ENCODE measurements around the gene ALPK1. TPM values are rescaled to one million over a fixed set of nuclear protein-coding genes. Genes with fewer than 3 reads are reported as not detected.

The ALPK1 gene
- total RNA-seq, 2 experiments from 2014 or later = 33.7 to 51.1 TPM

DNA sequence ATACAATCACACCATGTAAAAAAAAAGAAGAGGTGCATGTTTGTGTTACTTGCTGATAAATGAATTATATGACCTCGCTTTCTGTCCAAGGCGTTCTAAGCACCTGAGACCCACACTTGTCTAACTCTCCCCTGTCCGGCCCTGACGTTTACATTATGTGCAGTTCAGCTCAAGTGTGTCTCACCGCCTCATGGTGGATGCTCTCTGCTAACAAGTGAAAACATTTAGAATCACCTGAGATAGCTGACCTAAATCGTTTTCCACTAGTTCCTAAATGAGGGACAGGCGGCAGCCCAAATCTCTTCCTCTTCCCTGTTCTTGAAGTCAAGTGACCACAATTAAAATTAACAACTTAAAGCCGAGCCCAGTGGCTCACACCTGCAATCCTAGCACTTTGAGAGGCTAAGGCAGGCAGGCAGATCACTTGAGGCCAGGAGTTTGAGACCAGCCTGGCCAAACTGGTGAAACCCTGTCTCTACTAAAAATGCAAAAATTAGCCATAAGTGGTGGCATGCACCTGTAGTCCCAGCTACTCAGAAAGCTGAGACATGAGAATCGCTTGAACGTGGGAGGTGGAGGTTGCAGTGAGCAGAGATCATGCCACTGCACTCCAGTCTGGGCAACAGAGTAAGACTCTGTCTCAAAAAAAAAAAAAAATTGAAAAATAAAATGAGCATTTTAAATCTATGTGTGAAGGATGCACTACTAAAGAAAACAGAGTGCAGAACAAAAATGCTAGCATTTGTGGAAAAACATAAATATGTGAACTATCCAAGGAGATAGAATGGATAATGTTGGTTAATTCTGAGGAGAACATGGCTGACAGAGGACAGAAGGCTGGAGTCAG is 7.5 kb upstream of the ALPK1 start:
- intact Hi-C loops (cut with micrococcal nuclease; ENCODE audit: unreplicated experiment) = loop anchor here (1.0 kb wide), 2 partner anchors 23 to 348 kb away; partner anchors contain the start of gene LARP7
- ChIA-PET POLR2A (interaction anchor here (0.9 to 4.6 kb wide), 8 partner anchors 10 to 121 kb away, joined by 3 to 37 read pairs (median 5); no protein-coding TSS in a partner anchor), CTCF (ENCODE audit: unreplicated experiment) (no interaction called here)
- Histone ChIP-seq H3K9me3 (ENCODE audit: low read length) (peaks cover 10% of the 10 kb centered on the region), H4K20me1 (ENCODE audit: insufficient read depth, low read length) (no peaks in the 10 kb centered on the region), H3K27ac (ENCODE audit: low read depth, low read length, poor library complexity, severe bottlenecking) (peak overlapping the region; percentile 94), H3K4me3 (ENCODE audit: low read depth, low read length, poor library complexity, severe bottlenecking) (peak overlapping the region; percentile 96), H3K79me2 (ENCODE audit: insufficient read depth, low read depth, low read length) (peaks cover 29% of the 10 kb centered on the region), H3K4me2 (ENCODE audit: low read length) (peak overlapping the region; percentile 74), H3K9me2 (ENCODE audit: insufficient read depth, low read length) (no peaks in the 10 kb centered on the region), H3K36me3 (ENCODE audit: insufficient read depth, low read length) (peaks cover 11% of the 10 kb centered on the region; the same call in 1 of the 2 replicates), H3K4me1 (ENCODE audit: insufficient read depth, low read length, poor library complexity, severe bottlenecking) (peaks cover 50% of the 10 kb centered on the region), H2AFZ (ENCODE audit: low read length) (peak overlapping the region; percentile 96)
- no TSS peak for BruUV-seq (replicated peaks)
- TF ChIP-seq, protein P1, sequence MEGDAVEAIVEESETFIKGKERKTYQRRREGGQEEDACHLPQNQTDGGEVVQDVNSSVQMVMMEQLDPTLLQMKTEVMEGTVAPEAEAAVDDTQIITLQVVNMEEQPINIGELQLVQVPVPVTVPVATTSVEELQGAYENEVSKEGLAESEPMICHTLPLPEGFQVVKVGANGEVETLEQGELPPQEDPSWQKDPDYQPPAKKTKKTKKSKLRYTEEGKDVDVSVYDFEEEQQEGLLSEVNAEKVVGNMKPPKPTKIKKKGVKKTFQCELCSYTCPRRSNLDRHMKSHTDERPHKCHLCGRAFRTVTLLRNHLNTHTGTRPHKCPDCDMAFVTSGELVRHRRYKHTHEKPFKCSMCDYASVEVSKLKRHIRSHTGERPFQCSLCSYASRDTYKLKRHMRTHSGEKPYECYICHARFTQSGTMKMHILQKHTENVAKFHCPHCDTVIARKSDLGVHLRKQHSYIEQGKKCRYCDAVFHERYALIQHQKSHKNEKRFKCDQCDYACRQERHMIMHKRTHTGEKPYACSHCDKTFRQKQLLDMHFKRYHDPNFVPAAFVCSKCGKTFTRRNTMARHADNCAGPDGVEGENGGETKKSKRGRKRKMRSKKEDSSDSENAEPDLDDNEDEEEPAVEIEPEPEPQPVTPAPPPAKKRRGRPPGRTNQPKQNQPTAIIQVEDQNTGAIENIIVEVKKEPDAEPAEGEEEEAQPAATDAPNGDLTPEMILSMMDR (conservative IDR thresholded peaks at IDR 0.05; ENCODE audit: low read length) = no peak
- TF ChIP-seq EZH2phosphoT487 (IDR thresholded peaks at IDR 0.05; ENCODE audit: borderline replicate concordance, low read depth, low read length) = no peak
- peak; percentile 55 for DNase-seq (ENCODE audit: low spot score)

DNA sequence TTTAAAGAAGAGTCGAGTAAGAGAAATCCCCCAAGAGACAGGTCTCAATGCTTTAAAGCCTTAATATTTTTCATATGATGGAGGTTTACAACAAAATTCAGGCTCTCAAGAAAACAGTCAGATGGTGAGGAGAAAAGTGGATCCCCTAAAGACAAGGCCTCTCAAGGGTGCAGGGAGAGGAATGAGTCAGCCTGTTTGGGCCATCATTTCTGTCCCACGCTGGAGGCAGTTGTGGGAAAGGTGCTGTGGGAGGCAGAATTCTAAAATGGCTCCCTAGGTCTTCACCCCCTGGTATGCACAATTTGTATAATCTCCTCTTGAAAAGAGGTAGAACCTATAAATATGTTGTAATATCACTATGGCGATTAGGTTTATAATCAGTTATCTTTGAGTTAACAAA is 6.8 kb upstream of the ALPK1 start:
- Histone ChIP-seq H3K9me2 (ENCODE audit: insufficient read depth, low read length) (no peaks in the 10 kb centered on the region), H3K79me2 (ENCODE audit: insufficient read depth, low read depth, low read length) (peaks cover 22% of the 10 kb centered on the region), H3K4me2 (ENCODE audit: low read length) (peak overlapping the region; percentile 74; the same call in 1 of the 2 replicates), H3K36me3 (ENCODE audit: insufficient read depth, low read length) (peaks cover 7% of the 10 kb centered on the region; the same call in 1 of the 2 replicates), H4K20me1 (ENCODE audit: insufficient read depth, low read length) (no peaks in the 10 kb centered on the region), H3K9me3 (ENCODE audit: low read length) (peaks cover 10% of the 10 kb centered on the region), H2AFZ (ENCODE audit: low read length) (peak overlapping the region; percentile 96), H3K27ac (ENCODE audit: low read depth, low read length, poor library complexity, severe bottlenecking) (peak overlapping the region; percentile 94), H3K4me3 (ENCODE audit: low read depth, low read length, poor library complexity, severe bottlenecking) (no peak overlapping the region), H3K4me1 (ENCODE audit: insufficient read depth, low read length, poor library complexity, severe bottlenecking) (peaks cover 50% of the 10 kb centered on the region)
- BruUV-seq (replicated peaks) = no TSS peak
- CTCF ChIA-PET (ENCODE audit: unreplicated experiment) = no interaction called here
- TF ChIP-seq, protein P1 (conservative IDR thresholded peaks at IDR 0.05; ENCODE audit: low read length) = no peak
- TF ChIP-seq EZH2phosphoT487 (IDR thresholded peaks at IDR 0.05; ENCODE audit: borderline replicate concordance, low read depth, low read length) = no peak
- intact Hi-C loops (cut with micrococcal nuclease; ENCODE audit: unreplicated experiment) = no loop called here
- POLR2A ChIA-PET = interaction anchor here (0.9 to 1.4 kb wide), 2 partner anchors 10 to 33 kb away, joined by 3 to 9 read pairs; no protein-coding TSS in a partner anchor
- DNase-seq (ENCODE audit: low spot score) = no peak
